Chondrocyte (in vitro differentiated cells): ENCODE measurements around the gene ANKMY1. TPM values are rescaled to one million over a fixed set of nuclear protein-coding genes. Genes with fewer than 3 reads are reported as not detected.
A peak's percentile ranks its signal among the peaks of the same experiment; 100 is the strongest.

Source experiments
- DNase-seq: peaks from one replicate; pipeline ENCODE4 v3.0.0; 2021; ENCODE audit warnings: mixed read lengths, low spot score
- H3K27ac Mint-ChIP-seq: one replicate; pipeline ENCODE4 v1.8.0; 2021; ENCODE audit warnings: mild to moderate bottlenecking, moderate library complexity, mixed read lengths; ENCODE audit not compliant: unreplicated experiment
- H3K27me3 Mint-ChIP-seq: 2 replicates; pipeline ENCODE4 v1.8.0; 2021; ENCODE audit warnings: low read depth, mixed read lengths
- H3K36me3 Mint-ChIP-seq: 2 replicates; pipeline ENCODE4 v1.8.0; 2021; ENCODE audit warnings: low read depth, mixed read lengths
- H3K4me1 Mint-ChIP-seq: 2 replicates; pipeline ENCODE4 v1.8.0; 2021; ENCODE audit warnings: low read depth, mild to moderate bottlenecking, mixed read lengths
- H3K4me3 Mint-ChIP-seq: one replicate; pipeline ENCODE4 v1.8.0; 2021; ENCODE audit warnings: mild to moderate bottlenecking, moderate library complexity, mixed read lengths; ENCODE audit not compliant: unreplicated experiment
- H3K9me3 Mint-ChIP-seq: 2 replicates; pipeline ENCODE4 v1.8.0; 2021; ENCODE audit warnings: low read depth, mixed read lengths
- CTCF ChIP-seq: fragments of 200-600 bp; sonication (generic); IDR thresholded peaks from 2 replicates; pipeline ENCODE4 v1.5.0; 2021; ENCODE audit warnings: antibody characterized with exemption, mild to moderate bottlenecking, moderate library complexity
- total RNA-seq: library from RNA; stranded (reverse); gene quantifications from 3 replicates; pipeline ENCODE4 v1.2.1, GENCODE V29; 2021

Gene ANKMY1
- total RNA-seq, 1 donor from 2014 or later: 10.8 TPM

DNA sequence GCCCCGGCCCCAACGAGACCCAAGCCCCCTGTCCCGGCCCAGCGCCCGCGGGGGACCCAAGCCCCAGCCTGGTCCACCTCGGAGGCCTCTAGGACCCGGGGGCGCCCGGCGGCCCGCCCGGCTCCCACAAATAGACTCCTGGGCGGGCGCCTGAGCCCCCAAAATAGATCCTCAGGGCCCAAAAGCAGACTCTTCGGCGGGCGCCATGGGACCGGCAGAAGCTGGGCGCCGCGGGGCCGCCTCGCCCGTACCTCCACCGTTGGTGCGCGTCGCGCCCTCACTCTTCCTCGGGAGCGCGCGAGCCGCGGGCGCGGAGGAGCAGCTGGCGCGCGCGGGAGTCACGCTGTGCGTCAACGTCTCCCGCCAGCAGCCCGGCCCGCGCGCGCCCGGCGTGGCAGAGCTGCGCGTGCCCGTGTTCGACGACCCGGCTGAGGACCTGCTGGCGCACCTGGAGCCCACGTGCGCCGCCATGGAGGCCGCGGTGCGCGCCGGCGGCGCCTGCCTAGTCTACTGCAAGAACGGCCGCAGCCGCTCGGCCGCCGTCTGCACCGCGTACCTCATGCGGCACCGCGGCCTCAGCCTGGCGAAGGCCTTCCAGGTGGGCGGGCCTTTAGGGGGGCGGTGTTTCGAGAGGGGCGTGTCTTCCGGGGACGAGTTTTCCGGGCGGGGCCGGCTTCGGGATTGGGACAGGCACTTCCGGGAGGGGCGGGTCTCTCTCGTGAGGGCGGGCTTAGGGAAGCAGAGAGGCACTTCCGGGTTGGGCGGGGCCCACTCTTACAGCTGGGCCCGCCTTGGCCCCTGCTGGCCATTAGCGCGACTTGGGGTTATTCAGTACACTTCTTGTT lies 2.9 kb upstream of the ANKMY1 start:
- TF ChIP-seq CTCF: peak; percentile 60
- Mint-ChIP-seq H3K4me1 (peaks cover 32% of the 10 kb centered on the region), H3K36me3 (no peaks in the 10 kb centered on the region), H3K27ac (peak overlapping the region; percentile 92), H3K27me3 (no peaks in the 10 kb centered on the region), H3K9me3 (no peaks in the 10 kb centered on the region), H3K4me3 (peak overlapping the region; percentile 73)
- DNase-seq: peak; percentile 99

DNA sequence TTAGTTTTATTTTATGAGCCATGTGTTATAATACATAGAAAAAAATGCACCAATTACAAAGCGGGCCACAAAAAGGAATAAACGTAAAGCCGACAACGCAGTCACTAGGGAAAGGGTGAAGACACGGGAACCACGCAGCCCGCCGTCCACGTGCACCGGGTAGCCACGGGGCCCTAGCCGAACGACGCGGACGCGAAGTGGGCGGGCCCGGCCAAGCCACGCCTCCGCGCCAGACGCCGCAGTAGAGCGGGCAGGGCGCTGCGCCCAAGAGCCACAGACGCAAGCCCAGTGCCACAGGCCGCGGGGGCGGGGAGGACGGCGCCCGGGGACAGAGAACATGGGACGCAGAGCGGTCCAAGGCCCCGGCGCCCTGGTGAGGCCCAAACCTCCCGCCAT lies 2.3 kb upstream of the ANKMY1 start, which contains the start of gene DUSP28:
Gene DUSP28 (plus strand): TSS at position 274 of the 396 bp plus-strand sequence. CDS start 328 bp downstream, outside the sequence.
- peak; percentile 96 for DNase-seq
- H3K27ac Mint-ChIP-seq: peak within 1 kb of the TSS; percentile 92
- H3K9me3 Mint-ChIP-seq: no peaks in the 10 kb centered on the region
- H3K4me1 Mint-ChIP-seq: peaks cover 30% of the 10 kb centered on the region
- H3K27me3 Mint-ChIP-seq: no peaks in the 10 kb centered on the region
- H3K36me3 Mint-ChIP-seq: no peaks in the 10 kb centered on the region
- H3K4me3 Mint-ChIP-seq: peak within 1 kb of the TSS; percentile 73
- TF ChIP-seq CTCF: no peak

DNA sequence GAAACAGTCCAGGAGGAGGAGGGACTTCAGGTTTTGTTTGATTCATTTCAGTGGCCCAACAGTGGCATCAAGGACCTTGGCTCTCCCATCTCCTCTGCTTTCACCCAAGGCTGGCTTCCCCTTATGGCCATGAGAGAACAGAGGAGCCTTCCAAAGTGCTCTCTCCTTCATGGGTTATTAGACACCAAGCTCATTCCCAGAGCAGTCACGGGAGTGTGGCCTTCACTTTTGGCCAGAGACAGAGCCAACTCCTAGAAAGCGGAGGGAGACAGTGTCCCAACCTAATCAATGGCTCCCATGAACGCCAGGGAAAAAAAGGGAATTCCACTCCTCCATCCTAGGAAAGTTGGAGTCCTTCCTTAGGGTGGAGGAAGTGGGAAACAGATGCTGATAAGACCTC lies 1.5 kb upstream of the ANKMY1 start:
- Mint-ChIP-seq H3K27me3 (no peaks in the 10 kb centered on the region), H3K36me3 (no peaks in the 10 kb centered on the region), H3K4me1 (peaks cover 30% of the 10 kb centered on the region), H3K4me3 (peak overlapping the region; percentile 73), H3K27ac (peak overlapping the region; percentile 65), H3K9me3 (no peaks in the 10 kb centered on the region)
- no peak for DNase-seq
- no peak for TF ChIP-seq CTCF

DNA sequence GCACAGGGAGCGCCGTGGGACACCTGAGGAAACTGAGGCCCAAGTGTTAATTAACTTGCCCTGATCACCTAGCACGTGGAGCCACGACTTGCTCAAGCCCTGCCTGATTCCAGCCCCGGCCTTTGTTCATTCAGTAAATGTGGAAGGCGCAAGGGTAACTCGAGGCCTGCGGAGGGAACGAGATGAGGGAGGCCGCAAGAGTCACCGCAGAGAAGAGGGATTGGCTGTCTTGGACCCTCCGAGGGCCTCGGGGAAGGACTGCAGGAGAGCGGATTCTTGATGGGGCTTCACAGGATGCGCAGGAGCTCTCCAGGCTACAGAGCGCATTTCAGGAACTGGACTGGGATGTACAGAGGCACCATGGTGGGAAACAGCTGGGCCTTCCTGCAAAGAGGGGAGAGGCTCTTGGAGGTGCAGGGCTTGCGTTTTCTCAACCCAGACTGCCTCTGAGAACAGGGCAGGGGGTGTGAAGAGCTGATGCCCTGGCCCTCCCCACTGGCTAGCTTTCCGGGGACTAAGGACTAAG lies 511 bp upstream of the ANKMY1 start:
- Mint-ChIP-seq H3K9me3 (no peaks in the 10 kb centered on the region), H3K27ac (no peak overlapping the region)
- TF ChIP-seq CTCF: no peak

GRCh38 chr2:240557101-240557751 lies 562 bp downstream of the ANKMY1 start:
- no peak for TF ChIP-seq CTCF
- Mint-ChIP-seq H3K27me3 (no peaks in the 10 kb centered on the region), H3K4me3 (peak overlapping the region; percentile 33), H3K9me3 (no peaks in the 10 kb centered on the region), H3K4me1 (peaks cover 30% of the 10 kb centered on the region), H3K27ac (no peak overlapping the region), H3K36me3 (no peaks in the 10 kb centered on the region)
- peak; percentile 94 for DNase-seq

More for the DNA sequence above, 511 bp upstream of the ANKMY1 start:
- Mint-ChIP-seq H3K4me1 (peaks cover 30% of the 10 kb centered on the region), H3K36me3 (no peaks in the 10 kb centered on the region), H3K27me3 (no peaks in the 10 kb centered on the region), H3K4me3 (peak overlapping the region; percentile 57)
- DNase-seq: no peak
